GM06990 (cell line): Measurements from ENCODE around the gene ROBO1.
"Not testable (repeated sequence)": the region's sequence is repeated elsewhere in the genome, so short reads cannot be mapped to it uniquely, and the experiment has no call there.

Experiments used
- DNase-seq: peaks from one replicate; pipeline ENCODE4 v3.0.0-alpha.2; 2011; ENCODE audit not compliant: insufficient read length; ENCODE audit errors: extremely low read depth
- H3K27me3 ChIP-seq: replicated peaks from 2 replicates; pipeline ENCODE4 v1.6.0; 2011; ENCODE audit warnings: low read length; ENCODE audit not compliant: control insufficient read depth, insufficient read depth
- H3K36me3 ChIP-seq: 2 replicates; pipeline ENCODE4 v1.5.1; 2011; ENCODE audit warnings: low read length; ENCODE audit not compliant: control insufficient read depth, insufficient read depth
- H3K4me3 ChIP-seq: replicated peaks from 2 replicates; pipeline ENCODE4 v1.5.1; 2011; ENCODE audit warnings: low read depth, mild to moderate bottlenecking, control low read depth, low read length
- CTCF ChIP-seq: IDR thresholded peaks from 2 replicates; pipeline ENCODE4 v1.5.1; 2011; ENCODE audit warnings: low read length, control low read depth, mild to moderate bottlenecking, inconsistent platforms; ENCODE audit not compliant: insufficient read depth, poor library complexity, severe bottlenecking

Gene ROBO1

GRCh38 chr3:78725703-78726246 is 1042.0 kb downstream of the ROBO1 start:
- no peak for TF ChIP-seq CTCF
- H3K4me3 ChIP-seq, result no peak overlapping the region
- DNase-seq, result no peak
- no peaks in the 10 kb centered on the region for H3K27me3 ChIP-seq
- no peaks in the 10 kb centered on the region for H3K36me3 ChIP-seq

- DNase-seq, result no peak
- Histone ChIP-seq H3K4me3 (no peak overlapping the region), H3K36me3 (no peaks in the 10 kb centered on the region), H3K27me3 (no peaks in the 10 kb centered on the region)
- TF ChIP-seq CTCF, result no peak
Measured at GRCh38 chr3:78724859-78725258, 1042.9 kb downstream of the ROBO1 start.

GRCh38 chr3:78724364-78724763 is 1043.4 kb downstream of the ROBO1 start:
- not testable (repeated sequence) for H3K36me3 ChIP-seq, DNase-seq, H3K27me3 ChIP-seq, H3K4me3 ChIP-seq

- Histone ChIP-seq H3K27me3 (no peaks in the 10 kb centered on the region), H3K4me3 (no peak overlapping the region), H3K36me3 (no peaks in the 10 kb centered on the region)
- no peak for DNase-seq
- no peak for TF ChIP-seq CTCF
Measured at GRCh38 chr3:78721771-78722543, 1045.8 kb downstream of the ROBO1 start.

- Histone ChIP-seq H3K27me3 (no peaks in the 10 kb centered on the region), H3K36me3 (peaks cover 2% of the 10 kb centered on the region)
Measured at GRCh38 chr3:78718707-78719106, 1049.1 kb downstream of the ROBO1 start.

More at GRCh38 chr3:78718707-78719106, 1049.1 kb downstream of the ROBO1 start:
- no peak for DNase-seq
- H3K4me3 ChIP-seq, result no peak overlapping the region
- no peak for TF ChIP-seq CTCF
